Calu3 (cell line): ENCODE results near the gene NUP155. TPM values are rescaled to one million over a fixed set of nuclear protein-coding genes. Genes with fewer than 3 reads are reported as not detected.

Source experiments
- BruUV-seq: library from RNA; stranded (reverse); fragments of 400-500 nt; replicated peaks from 2 replicates; lab custom pipeline; 2021; lab: Mats Ljungman, UMichigan
- CTCF ChIA-PET: fragments of 300-600 bp; sonication (Branson Sonifier 250); formaldehyde crosslinking; loops from one replicate; lab custom pipeline; 2022; ENCODE audit warnings: antibody characterized with exemption; lab: Charles Lee
- DNase-seq: peaks from one replicate; pipeline ENCODE4 v3.0.0; 2022
- H3K27ac Mint-ChIP-seq: one replicate; pipeline ENCODE4 v1.8.0; 2022; ENCODE audit warnings: mixed read lengths; ENCODE audit not compliant: unreplicated experiment
- H3K27me3 Mint-ChIP-seq: one replicate; pipeline ENCODE4 v1.8.0; 2022; ENCODE audit warnings: mixed read lengths; ENCODE audit not compliant: unreplicated experiment
- H3K36me3 Mint-ChIP-seq: one replicate; pipeline ENCODE4 v1.8.0; 2022; ENCODE audit warnings: mild to moderate bottlenecking, moderate library complexity, mixed read lengths; ENCODE audit not compliant: insufficient read depth, unreplicated experiment
- H3K4me1 Mint-ChIP-seq: one replicate; pipeline ENCODE4 v1.8.0; 2022; ENCODE audit warnings: mild to moderate bottlenecking, low read depth, mixed read lengths; ENCODE audit not compliant: unreplicated experiment
- H3K4me3 Mint-ChIP-seq: one replicate; pipeline ENCODE4 v1.8.0; 2022; ENCODE audit warnings: mild to moderate bottlenecking, low read depth, moderate library complexity, mixed read lengths; ENCODE audit not compliant: unreplicated experiment
- H3K9me3 Mint-ChIP-seq: one replicate; pipeline ENCODE4 v1.8.0; 2022; ENCODE audit warnings: low read depth, mixed read lengths; ENCODE audit not compliant: unreplicated experiment
- CTCF ChIP-seq: fragments of 200-600 bp; IDR thresholded peaks from one replicate; pipeline ENCODE4 v1.8.0; 2022; ENCODE audit warnings: antibody characterized with exemption; ENCODE audit not compliant: unreplicated experiment
- intact Hi-C: fragments of 100-400 bp; cut with micrococcal nuclease; formaldehyde crosslinking; loops from one replicate; pipeline ENCODE4 v1.10.0; 2022; ENCODE audit not compliant: unreplicated experiment
- total RNA-seq: library from RNA; stranded (reverse); gene quantifications from 2 replicates; pipeline ENCODE4 v1.2.3, GENCODE V29; 2022

Gene NUP155
- total RNA-seq, 1 experiment from 2014 or later = 47.2 TPM

- no TSS peak for BruUV-seq
- H3K9me3 Mint-ChIP-seq = no peaks in the 10 kb centered on the region
- no peak for DNase-seq
- peaks cover 8% of the 10 kb centered on the region for H3K4me1 Mint-ChIP-seq
- H3K27ac Mint-ChIP-seq = no peak overlapping the region
- CTCF ChIA-PET = no interaction called here
- intact Hi-C loops = no loop called here
- TF ChIP-seq CTCF = no peak
- H3K27me3 Mint-ChIP-seq = no peaks in the 10 kb centered on the region
- H3K4me3 Mint-ChIP-seq = no peak overlapping the region
- H3K36me3 Mint-ChIP-seq = peaks cover 19% of the 10 kb centered on the region
Observed at GRCh38 chr5:37247496-37247895, 123.4 kb downstream of the NUP155 start.

GRCh38 chr5:37247036-37247435, 123.9 kb downstream of the NUP155 start:
- Mint-ChIP-seq H3K36me3 (peaks cover 19% of the 10 kb centered on the region), H3K9me3 (no peaks in the 10 kb centered on the region), H3K27me3 (no peaks in the 10 kb centered on the region), H3K27ac (no peak overlapping the region), H3K4me3 (no peak overlapping the region), H3K4me1 (peaks cover 8% of the 10 kb centered on the region)
- CTCF ChIA-PET = no interaction called here
- TF ChIP-seq CTCF = no peak
- DNase-seq = no peak
- intact Hi-C loops = no loop called here
- BruUV-seq = no TSS peak

Other genes starting within 250 kb of the NUP155 start
- gene CPLANE1, start 121.7 kb downstream of the NUP155 start, total RNA-seq = 10.1 and 12.1 TPM in 2 replicates
- gene WDR70, start 8.2 kb upstream of the NUP155 start, total RNA-seq = 30.0 and 34.7 TPM in 2 replicates